CD14-positive monocyte (primary cell): Measurements from ENCODE around the gene RASGRF2. TPM values are rescaled to one million over a fixed set of nuclear protein-coding genes. Genes with fewer than 3 reads are reported as not detected.

Experiments
- DNase-seq, 3 donors: peaks; one replicate each; pipeline ENCODE4 v3.0.0-alpha.2; 2011 to 2022
- H2AFZ ChIP-seq: 2 replicates; pipeline ENCODE4 v1.6.0; 2012; ENCODE audit warnings: mild to moderate bottlenecking, low read depth, low read length, inconsistent platforms; ENCODE audit not compliant: insufficient read depth, poor library complexity, severe bottlenecking
- H3K27ac ChIP-seq, 2 donors: 1 replicate in 1 of 2; 2 replicates in 1 of 2; pipeline ENCODE4 v1.5.1; 2012 to 2013; ENCODE audit warnings: low read length in 2 of 2, control low read depth in 1 of 2, inconsistent platforms in 1 of 2, low read depth in 1 of 2, mild to moderate bottlenecking in 1 of 2
- H3K27me3 ChIP-seq, 2 donors: one replicate each; pipeline versions ENCODE4 v1.6.0 to v1.6.1; 2011 to 2013; ENCODE audit warnings: low read length in 2 of 2; ENCODE audit not compliant: control insufficient read depth in 2 of 2, insufficient read depth in 2 of 2
- H3K36me3 ChIP-seq, 2 donors: replicated peaks in 1 of 2; 1 replicate in 1 of 2; 2 replicates in 1 of 2; pipeline versions ENCODE4 v1.5.1 to v1.6.1; 2012 to 2013; ENCODE audit warnings: low read length in 2 of 2, control low read depth in 1 of 2, inconsistent platforms in 1 of 2, mild to moderate bottlenecking in 1 of 2; ENCODE audit not compliant: insufficient read depth in 2 of 2, control insufficient read depth in 1 of 2
- H3K4me1 ChIP-seq, 2 donors: 1 replicate in 1 of 2; 2 replicates in 1 of 2; pipeline versions ENCODE4 v1.5.1 to v1.6.1; 2012 to 2013; ENCODE audit warnings: low read length in 2 of 2, control low read depth in 1 of 2, inconsistent platforms in 1 of 2, mild to moderate bottlenecking in 1 of 2, moderate library complexity in 1 of 2; ENCODE audit not compliant: insufficient read depth in 2 of 2, control insufficient read depth in 1 of 2
- H3K4me2 ChIP-seq: replicated peaks from 2 replicates; pipeline ENCODE3; 2012; ENCODE audit warnings: low read length, moderate library complexity, mild to moderate bottlenecking; ENCODE audit not compliant: poor library complexity, severe bottlenecking; ENCODE audit errors: extremely low read depth
- H3K4me3 ChIP-seq, 3 experiments: fragments of 200-600 bp in 1 of 3; sonication (generic) in 1 of 3; replicated peaks in 1 of 3; 1 replicate in 2 of 3; 2 replicates in 1 of 3; pipeline ENCODE4 v1.5.1; 2011 to 2013; ENCODE audit warnings: low read length in 3 of 3, mild to moderate bottlenecking in 3 of 3, control low read depth in 2 of 3, low read depth in 2 of 3, inconsistent platforms in 1 of 3, moderate library complexity in 1 of 3
- H3K79me2 ChIP-seq: 2 replicates; pipeline ENCODE4 v1.6.0; 2012; ENCODE audit warnings: mild to moderate bottlenecking, control low read depth, inconsistent platforms, low read length, moderate library complexity; ENCODE audit not compliant: insufficient read depth
- H3K9ac ChIP-seq: 2 replicates; pipeline ENCODE4 v1.6.0; 2017; ENCODE audit warnings: low read length, mild to moderate bottlenecking; ENCODE audit not compliant: insufficient read depth, poor library complexity, severe bottlenecking
- H3K9me3 ChIP-seq, 2 donors: replicated peaks in 1 of 2; 1 replicate in 1 of 2; 2 replicates in 1 of 2; pipeline versions ENCODE4 v1.5.1 to v1.6.1; 2012 to 2013; ENCODE audit warnings: low read length in 2 of 2, control low read depth in 1 of 2; ENCODE audit not compliant: control insufficient read depth in 1 of 2, insufficient read depth in 1 of 2
- H4K20me1 ChIP-seq: 2 replicates; pipeline ENCODE4 v1.6.0; 2012; ENCODE audit warnings: mild to moderate bottlenecking, low read length, control low read depth, moderate library complexity; ENCODE audit not compliant: insufficient read depth
- H3K27ac Mint-ChIP-seq, 7 donors: one replicate each; pipeline ENCODE4 v1.8.0; 2020; ENCODE audit warnings: mild to moderate bottlenecking in 7 of 7, mixed read lengths in 7 of 7, moderate library complexity in 6 of 7, inconsistent platforms in 2 of 7
- H3K27me3 Mint-ChIP-seq, 3 donors: one replicate each; pipeline ENCODE4 v1.8.0; 2021 to 2022; ENCODE audit warnings: low read depth in 3 of 3, mild to moderate bottlenecking in 3 of 3, mixed read lengths in 3 of 3, moderate library complexity in 3 of 3, inconsistent platforms in 1 of 3
- H3K36me3 Mint-ChIP-seq, 2 donors: one replicate each; pipeline ENCODE4 v1.8.0; 2020; ENCODE audit warnings: mixed read lengths in 2 of 2, inconsistent platforms in 1 of 2, mild to moderate bottlenecking in 1 of 2
- H3K4me1 Mint-ChIP-seq: one replicate; pipeline ENCODE4 v1.8.0; 2020; ENCODE audit warnings: mild to moderate bottlenecking, mixed read lengths
- H3K4me3 Mint-ChIP-seq, 2 donors: one replicate each; pipeline ENCODE4 v1.8.0; 2020; ENCODE audit warnings: mild to moderate bottlenecking in 2 of 2, mixed read lengths in 2 of 2, moderate library complexity in 1 of 2
- H3K9me3 Mint-ChIP-seq, 7 donors: one replicate each; pipeline ENCODE4 v1.8.0; 2020 to 2022; ENCODE audit warnings: mixed read lengths in 7 of 7, mild to moderate bottlenecking in 6 of 7, moderate library complexity in 6 of 7, inconsistent platforms in 2 of 7
- WGBS: methylation state at CpG from one replicate; pipeline ENCODE4 v1.1.5; 2013; ENCODE audit warnings: missing lambda C conversion rate; ENCODE audit not compliant: insufficient coverage; 5-methylcytosine and 5-hydroxymethylcytosine counted together
- intact Hi-C, 2 donors: fragments of 100-400 bp; cut with micrococcal nuclease; formaldehyde crosslinking; loops; one replicate each; pipeline versions ENCODE4 v1.15.0 to v1.15.1; 2023
- polyA plus RNA-seq, 3 donors: library from polyadenylated mRNA; depleted of rRNA in 1 of 3; unstranded in 2 of 3; stranded (reverse) in 1 of 3; fragments of 300-500 nt in 2 of 3; fragments of >200 nt in 1 of 3; fragmentation: Illumina TruSeq in 2 of 3; gene quantifications; 1 replicate in 2 of 3; 2 replicates in 1 of 3; pipeline ENCODE4 v1.2.3, GENCODE V29; 2012 to 2021
- TF ChIP-seq, protein P1 (sequence below): fragments of 200-600 bp; IDR thresholded peaks from one replicate; pipeline ENCODE4 v1.8.0; 2022; ENCODE audit warnings: antibody characterized with exemption, mild to moderate bottlenecking

RASGRF2 gene
- polyA plus RNA-seq, 3 donors = 0.01 to 0.02 TPM; not detected in 1

DNA sequence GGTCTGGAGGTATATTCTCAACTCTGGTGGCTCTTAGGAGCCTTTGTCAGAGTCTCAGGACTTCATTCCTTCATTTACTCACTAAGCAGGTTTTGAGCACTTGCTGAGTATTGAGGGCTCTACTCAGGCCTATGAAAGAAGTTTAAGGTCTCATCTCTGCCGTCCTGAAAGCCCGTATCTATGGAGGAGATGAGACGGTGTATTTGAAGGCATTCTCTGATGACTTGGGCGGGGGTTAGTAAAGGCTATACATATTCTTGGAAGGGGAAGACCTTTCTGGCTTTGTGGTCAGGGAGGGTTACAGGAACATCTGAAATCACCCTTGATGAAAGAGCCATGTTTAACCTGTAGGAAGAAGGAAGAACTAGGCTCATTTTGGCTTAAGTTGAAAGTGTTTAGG, 21.9 kb downstream of the RASGRF2 start:
- no peak for DNase-seq
- H4K20me1 ChIP-seq = no peaks in the 10 kb centered on the region
- peaks cover 3% of the 10 kb centered on the region for H3K4me1 Mint-ChIP-seq
- no peak overlapping the region for H2AFZ ChIP-seq
- WGBS = 46% methylated on average over 3 of the region's 4 CpGs
- peaks cover 0 to 3% (median 2%) of the 10 kb centered on the region in 3 donors for H3K27me3 Mint-ChIP-seq
- no peaks in the 10 kb centered on the region for H3K9me3 ChIP-seq
- H3K79me2 ChIP-seq = no peaks in the 10 kb centered on the region
- H3K27me3 ChIP-seq = no peaks in the 10 kb centered on the region
- no peak overlapping the region for H3K27ac Mint-ChIP-seq
- H3K4me2 ChIP-seq = no peak overlapping the region
- no peak overlapping the region for H3K27ac ChIP-seq
- H3K36me3 ChIP-seq = no peaks in the 10 kb centered on the region
- no peak overlapping the region for H3K4me3 ChIP-seq
- H3K36me3 Mint-ChIP-seq = no peaks in the 10 kb centered on the region
- H3K9me3 Mint-ChIP-seq = peaks cover 0 to 2% (median 0%) of the 10 kb centered on the region in 7 donors
- intact Hi-C loops = no loop called here
- H3K4me3 Mint-ChIP-seq = no peak overlapping the region
- no peaks in the 10 kb centered on the region for H3K4me1 ChIP-seq
- TF ChIP-seq, protein P1, sequence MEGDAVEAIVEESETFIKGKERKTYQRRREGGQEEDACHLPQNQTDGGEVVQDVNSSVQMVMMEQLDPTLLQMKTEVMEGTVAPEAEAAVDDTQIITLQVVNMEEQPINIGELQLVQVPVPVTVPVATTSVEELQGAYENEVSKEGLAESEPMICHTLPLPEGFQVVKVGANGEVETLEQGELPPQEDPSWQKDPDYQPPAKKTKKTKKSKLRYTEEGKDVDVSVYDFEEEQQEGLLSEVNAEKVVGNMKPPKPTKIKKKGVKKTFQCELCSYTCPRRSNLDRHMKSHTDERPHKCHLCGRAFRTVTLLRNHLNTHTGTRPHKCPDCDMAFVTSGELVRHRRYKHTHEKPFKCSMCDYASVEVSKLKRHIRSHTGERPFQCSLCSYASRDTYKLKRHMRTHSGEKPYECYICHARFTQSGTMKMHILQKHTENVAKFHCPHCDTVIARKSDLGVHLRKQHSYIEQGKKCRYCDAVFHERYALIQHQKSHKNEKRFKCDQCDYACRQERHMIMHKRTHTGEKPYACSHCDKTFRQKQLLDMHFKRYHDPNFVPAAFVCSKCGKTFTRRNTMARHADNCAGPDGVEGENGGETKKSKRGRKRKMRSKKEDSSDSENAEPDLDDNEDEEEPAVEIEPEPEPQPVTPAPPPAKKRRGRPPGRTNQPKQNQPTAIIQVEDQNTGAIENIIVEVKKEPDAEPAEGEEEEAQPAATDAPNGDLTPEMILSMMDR = no peak
- no peak overlapping the region for H3K9ac ChIP-seq

DNA sequence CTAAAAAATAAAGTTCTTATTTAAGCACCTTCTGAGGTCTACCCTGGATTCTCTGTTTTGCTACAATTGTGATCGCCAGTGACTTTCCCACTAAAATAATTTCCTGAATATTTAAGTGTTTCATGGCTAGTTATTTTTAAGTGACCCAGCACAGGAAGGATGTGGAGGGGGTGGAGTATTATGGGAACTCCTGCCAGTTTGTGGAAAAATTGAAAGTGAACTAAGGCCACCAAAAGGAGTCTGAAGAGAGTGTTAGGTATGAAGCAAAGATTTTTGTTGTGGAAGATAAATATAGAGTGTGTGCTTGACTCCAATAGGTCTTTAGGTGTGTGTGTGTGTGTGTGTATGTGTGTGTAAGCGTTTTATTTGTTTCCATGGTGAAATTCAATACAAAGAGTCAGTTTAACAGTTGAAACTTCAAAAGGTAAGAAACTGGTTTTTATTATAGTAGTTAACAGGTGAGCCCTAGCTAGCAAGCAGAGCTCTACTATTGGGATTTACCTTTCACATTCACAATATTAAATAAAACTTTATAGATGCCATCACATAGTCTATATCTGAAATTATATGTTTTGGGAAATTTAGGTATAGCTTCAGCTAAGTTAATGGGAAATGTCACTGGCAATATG, 25.6 kb downstream of the RASGRF2 start:
- WGBS = no CpG with 5 or more reads among the region's 2 CpGs
- DNase-seq = no peak

More for the DNA sequence above, 25.6 kb downstream of the RASGRF2 start:
- Mint-ChIP-seq H3K36me3 (no peaks in the 10 kb centered on the region), H3K9me3 (peaks cover 0 to 4% (median 0%) of the 10 kb centered on the region in 7 donors), H3K4me1 (no peaks in the 10 kb centered on the region), H3K27me3 (peaks cover 0 to 2% (median 0%) of the 10 kb centered on the region in 3 donors), H3K27ac (no peak overlapping the region), H3K4me3 (no peak overlapping the region)
- Histone ChIP-seq H3K27ac (no peak overlapping the region), H3K9ac (no peak overlapping the region), H3K4me1 (no peaks in the 10 kb centered on the region), H2AFZ (no peak overlapping the region), H3K79me2 (no peaks in the 10 kb centered on the region), H3K27me3 (no peaks in the 10 kb centered on the region), H3K9me3 (no peaks in the 10 kb centered on the region), H3K4me3 (no peak overlapping the region), H3K36me3 (no peaks in the 10 kb centered on the region), H4K20me1 (no peaks in the 10 kb centered on the region), H3K4me2 (no peak overlapping the region)
- TF ChIP-seq, protein P1 = no peak
- intact Hi-C loops = no loop called here
